ENCODE measurements around the gene NDP. TPM values are rescaled to one million over a fixed set of nuclear protein-coding genes. Genes with fewer than 3 reads are reported as not detected.
"Not testable (repeated sequence)": the region's sequence is repeated elsewhere in the genome, so short reads cannot be mapped to it uniquely, and the experiment has no call there.

The NDP gene
- total RNA-seq, 2 experiments from 2014 or later = not detected

DNA sequence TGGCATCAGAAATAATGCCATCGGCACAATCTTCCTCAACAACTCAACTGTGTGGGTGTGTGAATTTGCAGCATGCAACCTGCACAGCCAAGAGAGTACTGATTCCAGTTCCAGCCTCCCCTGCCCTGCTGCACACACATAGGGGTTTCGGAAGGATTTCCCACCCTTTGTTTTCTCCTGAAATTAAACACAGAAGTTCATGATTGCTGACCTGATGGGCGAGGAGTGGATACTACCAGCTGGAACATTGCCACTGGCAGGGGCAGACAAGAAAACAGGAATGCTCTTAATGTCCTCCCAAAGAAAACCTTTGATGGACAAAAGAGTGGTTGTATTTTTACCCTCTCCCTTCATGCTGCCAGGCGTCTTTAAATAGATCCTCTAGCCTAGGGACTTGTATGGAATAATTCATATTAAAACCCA is 4.8 kb downstream of the NDP start:
- CTCF ChIA-PET = no interaction called here
- Mint-ChIP-seq H3K27me3 (ENCODE audit: low read depth) (peaks cover 2% of the 10 kb centered on the region), H3K9me3 (ENCODE audit: insufficient read depth) (no peaks in the 10 kb centered on the region), H3K27ac (no peak overlapping the region), H3K4me3 (no peak overlapping the region), H3K36me3 (ENCODE audit: low read depth) (no peaks in the 10 kb centered on the region), H3K4me1 (ENCODE audit: low read depth) (peaks cover 4% of the 10 kb centered on the region)
- DNase-seq = no peak
- POLR2A ChIA-PET = no interaction called here
- ATAC-seq = no peak

- no peak for ATAC-seq
- no peak overlapping the region for H3K4me3 Mint-ChIP-seq
- ChIA-PET CTCF (no interaction called here), POLR2A (no interaction called here)
- H3K9me3 Mint-ChIP-seq (ENCODE audit: insufficient read depth) = no peaks in the 10 kb centered on the region
- H3K4me1 Mint-ChIP-seq (ENCODE audit: low read depth) = no peaks in the 10 kb centered on the region
- H3K27ac Mint-ChIP-seq = no peak overlapping the region
- H3K27me3 Mint-ChIP-seq (ENCODE audit: low read depth) = no peaks in the 10 kb centered on the region
- DNase-seq = no peak
- H3K36me3 Mint-ChIP-seq (ENCODE audit: low read depth) = no peaks in the 10 kb centered on the region
Measured at GRCh38 chrX:43964936-43965335, 8.3 kb downstream of the NDP start.

DNA sequence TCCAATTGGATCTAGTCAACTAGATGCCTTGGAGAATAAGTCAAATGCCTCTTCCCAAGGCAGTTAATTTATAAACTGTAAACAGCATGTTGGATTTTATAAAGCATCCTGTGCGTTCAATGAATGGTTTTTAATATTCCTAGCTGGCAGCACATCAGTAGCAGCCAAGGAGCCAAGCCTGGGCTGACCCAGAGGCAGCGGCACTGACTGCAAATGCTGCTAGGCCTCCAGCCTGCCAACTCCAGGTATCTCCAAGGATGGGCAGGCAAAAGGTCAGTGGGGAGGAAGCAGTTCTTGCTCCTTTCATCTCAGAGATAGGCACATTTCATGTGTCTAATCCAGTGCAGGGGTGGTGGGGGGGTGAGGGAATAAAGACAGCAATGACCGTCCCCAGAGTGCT is 9.5 kb downstream of the NDP start:
- H3K27me3 Mint-ChIP-seq (ENCODE audit: low read depth) = no peaks in the 10 kb centered on the region
- CTCF ChIA-PET = no interaction called here
- H3K4me3 Mint-ChIP-seq = no peak overlapping the region
- POLR2A ChIA-PET = no interaction called here
- H3K4me1 Mint-ChIP-seq (ENCODE audit: low read depth) = peaks cover under 1% of the 10 kb centered on the region
- no peaks in the 10 kb centered on the region for H3K9me3 Mint-ChIP-seq (ENCODE audit: insufficient read depth)
- no peaks in the 10 kb centered on the region for H3K36me3 Mint-ChIP-seq (ENCODE audit: low read depth)
- DNase-seq (no peak), ATAC-seq (no peak)
- no peak overlapping the region for H3K27ac Mint-ChIP-seq

- CTCF ChIA-PET = no interaction called here
- ATAC-seq (no peak), DNase-seq (no peak)
- H3K4me3 Mint-ChIP-seq = no peak overlapping the region
- no peaks in the 10 kb centered on the region for H3K27me3 Mint-ChIP-seq (ENCODE audit: low read depth)
- POLR2A ChIA-PET = no interaction called here
- no peaks in the 10 kb centered on the region for H3K9me3 Mint-ChIP-seq (ENCODE audit: insufficient read depth)
- H3K27ac Mint-ChIP-seq = no peak overlapping the region
- H3K36me3 Mint-ChIP-seq (ENCODE audit: low read depth) = no peaks in the 10 kb centered on the region
- H3K4me1 Mint-ChIP-seq (ENCODE audit: low read depth) = peaks cover 2% of the 10 kb centered on the region
Measured at GRCh38 chrX:43962636-43963035, 10.6 kb downstream of the NDP start.

GRCh38 chrX:43961699-43962098 is 11.5 kb downstream of the NDP start:
- POLR2A ChIA-PET = no interaction called here
- Mint-ChIP-seq H3K4me1 (ENCODE audit: low read depth) (peaks cover 2% of the 10 kb centered on the region), H3K36me3 (ENCODE audit: low read depth) (no peaks in the 10 kb centered on the region), H3K27me3 (ENCODE audit: low read depth) (no peaks in the 10 kb centered on the region), H3K27ac (no peak overlapping the region), H3K4me3 (no peak overlapping the region), H3K9me3 (ENCODE audit: insufficient read depth) (no peaks in the 10 kb centered on the region)
- CTCF ChIA-PET = interaction anchor here (0.6 to 1.7 kb wide), 2 partner anchors 10 to 282 kb away, joined by 3 to 6 read pairs; no protein-coding TSS in a partner anchor
- no peak for ATAC-seq
- DNase-seq = no peak

DNA sequence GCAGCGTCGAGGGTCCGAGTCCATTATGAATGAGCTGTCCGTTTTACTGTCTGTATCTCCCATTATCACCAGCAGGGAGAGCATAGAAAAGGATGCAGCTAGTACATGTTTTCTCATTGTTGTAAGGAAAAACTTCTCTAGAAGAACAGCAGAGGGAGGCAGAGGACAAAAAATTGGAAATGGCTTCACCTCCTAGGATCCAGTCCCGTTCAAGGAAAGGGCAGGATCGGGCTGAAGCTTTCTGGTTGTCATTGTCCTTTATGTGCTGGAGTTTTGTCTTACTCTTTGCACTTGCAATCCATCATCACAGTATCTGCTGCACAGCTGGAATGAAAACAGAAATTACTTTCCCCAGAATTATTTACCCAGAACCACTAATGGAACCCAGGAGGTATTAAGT is 14.7 kb downstream of the NDP start:
- Mint-ChIP-seq H3K36me3 (ENCODE audit: low read depth) (no peaks in the 10 kb centered on the region), H3K4me1 (ENCODE audit: low read depth) (peaks cover 2% of the 10 kb centered on the region), H3K4me3 (no peak overlapping the region), H3K27me3 (ENCODE audit: low read depth) (no peaks in the 10 kb centered on the region), H3K27ac (no peak overlapping the region), H3K9me3 (ENCODE audit: insufficient read depth) (no peaks in the 10 kb centered on the region)
- peak; percentile 28 for DNase-seq
- ChIA-PET POLR2A (interaction anchor here (0.9 kb wide), 1 partner anchor 914 kb away, joined by 3 read pairs; the partner anchor contains the start of gene KDM6A), CTCF (interaction anchor here (0.7 to 3.1 kb wide), 10 partner anchors 18 to 1111 kb away, joined by 3 to 38 read pairs (median 4); partner anchors contain the start of gene FUNDC1)
- peak; percentile 47 for ATAC-seq

DNA sequence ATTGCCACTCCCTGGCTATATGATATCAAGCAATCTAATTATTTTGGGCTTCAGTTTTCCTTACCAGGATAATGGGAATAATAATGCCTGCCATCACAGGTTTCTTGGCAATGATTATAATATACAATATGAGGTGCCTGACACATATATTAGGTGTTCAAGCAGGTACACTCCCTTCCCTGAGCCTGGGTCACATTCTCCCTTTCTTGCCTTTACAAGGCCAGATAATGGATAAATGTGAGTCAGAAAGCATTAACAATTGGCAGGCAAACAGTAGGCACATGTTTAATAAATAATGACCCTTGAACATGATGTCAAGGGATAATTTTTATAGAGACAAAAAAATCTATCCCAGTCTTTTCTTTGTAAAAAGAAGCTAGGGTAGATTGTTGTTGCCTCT is 17.2 kb downstream of the NDP start:
- no peak overlapping the region for H3K27ac Mint-ChIP-seq
- H3K4me1 Mint-ChIP-seq (ENCODE audit: low read depth) = peaks cover 2% of the 10 kb centered on the region
- H3K36me3 Mint-ChIP-seq (ENCODE audit: low read depth) = no peaks in the 10 kb centered on the region
- ATAC-seq (no peak), DNase-seq (no peak)
- POLR2A ChIA-PET = no interaction called here
- H3K27me3 Mint-ChIP-seq (ENCODE audit: low read depth) = no peaks in the 10 kb centered on the region
- no peak overlapping the region for H3K4me3 Mint-ChIP-seq
- H3K9me3 Mint-ChIP-seq (ENCODE audit: insufficient read depth) = no peaks in the 10 kb centered on the region
- CTCF ChIA-PET = no interaction called here

DNA sequence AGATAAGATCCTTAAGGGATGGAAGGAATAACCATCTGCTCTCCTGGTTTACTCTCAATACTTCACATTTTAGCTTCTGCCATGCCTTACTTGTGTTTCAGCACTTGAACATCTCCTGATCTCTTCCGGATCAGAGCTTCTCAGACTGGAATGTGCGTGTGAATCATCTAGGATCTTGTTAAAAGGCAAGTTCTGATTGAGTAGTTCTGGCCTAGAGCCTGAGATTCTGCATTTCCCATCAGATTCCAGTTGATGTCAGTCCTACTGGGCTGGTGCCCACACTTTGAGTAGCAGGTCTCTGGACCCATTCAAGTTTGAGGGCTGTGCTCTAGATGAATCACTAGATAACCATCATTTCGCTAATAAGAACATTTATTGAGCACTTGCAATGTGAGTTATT is 20.0 kb downstream of the NDP start:
- POLR2A ChIA-PET = no interaction called here
- Mint-ChIP-seq H3K4me1 (ENCODE audit: low read depth) (peaks cover 6% of the 10 kb centered on the region), H3K4me3 (no peak overlapping the region), H3K27me3 (ENCODE audit: low read depth) (no peaks in the 10 kb centered on the region), H3K9me3 (ENCODE audit: insufficient read depth) (no peaks in the 10 kb centered on the region), H3K36me3 (ENCODE audit: low read depth) (no peaks in the 10 kb centered on the region), H3K27ac (no peak overlapping the region)
- DNase-seq = no peak
- CTCF ChIA-PET = no interaction called here
- ATAC-seq = no peak

DNA sequence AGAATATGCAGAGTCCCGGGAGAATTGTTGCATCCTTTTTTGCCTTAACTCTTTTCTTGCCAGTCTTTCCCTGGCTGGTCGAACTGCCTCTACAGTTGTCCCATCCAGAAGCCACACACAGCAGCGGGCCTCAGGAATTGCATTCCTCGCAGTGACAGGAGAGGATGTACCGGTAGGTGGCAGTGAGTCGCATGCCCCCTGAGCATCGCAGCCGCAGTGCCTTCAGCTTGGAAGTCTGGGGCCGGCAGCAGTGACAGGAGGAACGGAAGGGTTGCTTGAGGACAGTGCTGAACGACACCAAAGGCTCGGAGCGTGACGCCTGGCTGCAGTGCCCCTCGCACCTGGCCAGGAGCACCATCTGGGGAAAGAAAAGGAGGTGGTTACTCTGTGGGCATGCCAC is 23.5 kb downstream of the NDP start:
- Mint-ChIP-seq H3K27ac (no peak overlapping the region), H3K36me3 (ENCODE audit: low read depth) (no peaks in the 10 kb centered on the region), H3K27me3 (ENCODE audit: low read depth) (no peaks in the 10 kb centered on the region), H3K4me3 (peak overlapping the region; percentile 38), H3K9me3 (ENCODE audit: insufficient read depth) (no peaks in the 10 kb centered on the region), H3K4me1 (ENCODE audit: low read depth) (peaks cover 6% of the 10 kb centered on the region)
- ChIA-PET CTCF (no interaction called here), POLR2A (no interaction called here)
- ATAC-seq = peak; percentile 49
- DNase-seq = peak; percentile 36

DNA sequence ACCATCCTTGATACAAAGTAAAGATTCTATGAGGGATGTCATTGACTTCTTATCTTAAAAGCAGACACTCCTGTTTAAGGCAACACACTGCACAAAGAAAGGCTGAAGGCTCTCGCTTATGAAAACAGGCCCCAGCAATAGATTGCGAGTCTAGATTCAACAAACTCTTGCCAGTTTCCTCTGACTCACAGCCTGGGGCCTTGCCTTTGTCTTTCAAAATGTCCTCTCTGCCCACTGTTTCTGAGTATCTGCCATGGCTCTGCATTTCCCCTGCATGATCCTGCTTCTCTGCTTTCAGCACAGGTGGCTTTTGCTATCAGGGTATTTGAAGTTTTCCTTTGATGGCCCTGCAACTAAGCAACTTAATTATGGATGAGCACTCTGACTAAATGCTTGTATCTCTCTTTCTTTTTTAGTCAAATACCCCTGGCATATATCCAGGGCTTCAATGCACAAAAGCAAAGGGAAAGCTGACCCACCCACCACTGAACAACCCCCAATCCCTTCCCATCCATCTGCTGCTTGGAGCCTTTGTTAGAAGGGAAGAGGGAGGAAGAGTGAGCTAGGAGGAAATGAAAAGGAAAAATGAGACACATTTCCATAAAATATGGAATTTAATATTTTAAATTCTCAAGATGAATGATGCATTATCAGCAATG is 32.2 kb downstream of the NDP start:
- CTCF ChIA-PET = interaction anchor here (2.1 kb wide), 1 partner anchor 18 kb away, joined by 4 read pairs; no protein-coding TSS in a partner anchor
- H3K27ac Mint-ChIP-seq = no peak overlapping the region
- ATAC-seq (no peak), DNase-seq (no peak)
- H3K9me3 Mint-ChIP-seq (ENCODE audit: insufficient read depth) = no peaks in the 10 kb centered on the region
- H3K27me3 Mint-ChIP-seq (ENCODE audit: low read depth) = peaks cover 3% of the 10 kb centered on the region
- H3K4me1 Mint-ChIP-seq (ENCODE audit: low read depth) = no peaks in the 10 kb centered on the region
- no peak overlapping the region for H3K4me3 Mint-ChIP-seq
- no peaks in the 10 kb centered on the region for H3K36me3 Mint-ChIP-seq (ENCODE audit: low read depth)
- POLR2A ChIA-PET = no interaction called here

GRCh38 chrX:43939187-43939926 is 33.8 kb downstream of the NDP start:
- ATAC-seq = no peak
- POLR2A ChIA-PET = no interaction called here
- H3K4me3 Mint-ChIP-seq = no peak overlapping the region
- DNase-seq = no peak
- H3K27ac Mint-ChIP-seq = no peak overlapping the region
- H3K36me3 Mint-ChIP-seq (ENCODE audit: low read depth) = no peaks in the 10 kb centered on the region
- H3K4me1 Mint-ChIP-seq (ENCODE audit: low read depth) = no peaks in the 10 kb centered on the region
- H3K27me3 Mint-ChIP-seq (ENCODE audit: low read depth) = peaks cover 3% of the 10 kb centered on the region
- CTCF ChIA-PET = interaction anchor here (2.1 kb wide), 1 partner anchor 19 kb away, joined by 4 read pairs; no protein-coding TSS in a partner anchor
- H3K9me3 Mint-ChIP-seq (ENCODE audit: insufficient read depth) = no peaks in the 10 kb centered on the region

DNA sequence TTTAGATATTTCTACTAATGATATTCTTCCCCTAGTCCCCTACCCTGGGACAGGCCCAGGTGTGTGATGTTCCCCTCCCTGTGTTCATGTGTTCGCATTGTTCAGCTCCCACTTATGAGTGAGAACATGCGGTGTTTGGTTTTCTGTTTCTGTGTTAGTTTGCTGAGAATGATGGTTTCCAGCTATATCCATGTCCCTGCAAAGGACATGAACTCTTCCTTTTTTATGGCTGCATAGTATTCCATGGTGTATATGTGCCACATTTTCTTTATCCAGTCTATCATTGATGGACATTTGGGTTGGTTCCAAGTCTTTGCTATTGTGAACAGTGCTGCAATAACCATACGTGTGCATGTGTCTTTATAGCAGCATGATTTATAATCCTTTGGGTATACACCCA is 51.2 kb downstream of the NDP start:
- H3K4me3 Mint-ChIP-seq; H3K27ac Mint-ChIP-seq; H3K27me3 Mint-ChIP-seq (ENCODE audit: low read depth); CTCF ChIA-PET; H3K4me1 Mint-ChIP-seq (ENCODE audit: low read depth); DNase-seq; H3K9me3 Mint-ChIP-seq (ENCODE audit: insufficient read depth); ATAC-seq; H3K36me3 Mint-ChIP-seq (ENCODE audit: low read depth); POLR2A ChIA-PET: not testable (repeated sequence)

Measured in activated CD8-positive, alpha-beta T cell treated with anti-CD3 and anti-CD28 coated beads, Interleukin-2, amount 10 ng/mL, durations not matched to agents 7 days and 5 days (primary cell).